ENCODE data around the gene CACNA1F.

The CACNA1F gene

GRCh38 chrX:49155900-49156837 lies 77.0 kb downstream of the CACNA1F start:
- peak; percentile 7 to 87 (median 72) for DNase-seq

- DNase-seq = peak in 14 of 51 donors; percentile 4 to 50 (median 8)
These were observed 77.8 kb downstream of the CACNA1F start for GRCh38 chrX:49155243-49155899.

Data from hypothalamus (tissue), 51 donors.